Measurements from ENCODE around the gene EMC8.
A peak's percentile ranks its signal among the peaks of the same experiment; 100 is the strongest.

EMC8 gene

GRCh38 chr16:85752511-85753420, 46.6 kb downstream of the EMC8 start:
- Histone ChIP-seq H3K27ac (ENCODE audit: extremely low read depth, low read depth, low read length) (no peak overlapping the region), H3K4me3 (ENCODE audit: low read depth, low read length) (no peak overlapping the region)

GRCh38 chr16:85751698-85752501, 47.4 kb downstream of the EMC8 start:
- no peaks in the 10 kb centered on the region for H3K36me3 ChIP-seq (ENCODE audit: control insufficient read depth in 2 of 2, insufficient read depth in 1 of 2, low read length in 2 of 2)
- TF ChIP-seq ZFP37 (tag by site-specific recombination; IDR thresholded peaks at IDR 0.05) (no peak), ZNF76 (tag by site-specific recombination; IDR thresholded peaks at IDR 0.05; ENCODE audit: borderline replicate concordance, low read depth) (no peak), ZFP41 (tag by site-specific recombination; IDR thresholded peaks at IDR 0.05; ENCODE audit: borderline replicate concordance) (no peak), PATZ1 (tag by site-specific recombination; IDR thresholded peaks at IDR 0.05) (0 out of 2 replicates have a peak, but pooled peaks have one; percentile 21), SCRT1 (tag by site-specific recombination; IDR thresholded peaks at IDR 0.05; ENCODE audit: borderline replicate concordance) (no peak), ZNF248 (tag by site-specific recombination; IDR thresholded peaks at IDR 0.05) (no peak), KLF9 (tag by site-specific recombination; IDR thresholded peaks at IDR 0.05; ENCODE audit: low read depth) (no peak), ZFHX2 (tag by site-specific recombination; conservative IDR thresholded peaks at IDR 0.05) (peak; percentile 48), ZNF544 (tag by site-specific recombination; IDR thresholded peaks at IDR 0.05) (no peak), ZNF660 (tag by site-specific recombination; IDR thresholded peaks at IDR 0.05) (no peak), GLI2 (tag by site-specific recombination; IDR thresholded peaks at IDR 0.05; ENCODE audit: borderline replicate concordance, low read depth) (no peak), SP2 (tag by site-specific recombination; IDR thresholded peaks at IDR 0.05) (no peak; the same call in 1 of the 2 replicates), ZFP69B (tag by site-specific recombination; IDR thresholded peaks at IDR 0.05) (no peak), EGR2 (tag by site-specific recombination; IDR thresholded peaks at IDR 0.05; ENCODE audit: low read depth) (peak; percentile 66; the same call in 1 of the 2 replicates), ZNF629 (tag by site-specific recombination; IDR thresholded peaks at IDR 0.05) (no peak), IKZF3 (tag by site-specific recombination; IDR thresholded peaks at IDR 0.05) (no peak)
- POLR2A ChIA-PET = no interaction called here
- CTCF ChIA-PET = no interaction called here
- peaks cover 5% of the 10 kb centered on the region; the same call in 1 of the 2 replicates for H3K4me1 ChIP-seq (ENCODE audit: control insufficient read depth, insufficient read depth, low read length)
- no peak overlapping the region for H3K27ac ChIP-seq (ENCODE audit: extremely low read depth, low read depth, low read length)
- H3K4me3 ChIP-seq (ENCODE audit: low read depth, low read length) = no peak overlapping the region
- no peaks in the 10 kb centered on the region for H3K9me3 ChIP-seq (ENCODE audit: control insufficient read depth, insufficient read depth, low read depth, low read length)

More at GRCh38 chr16:85752511-85753420, 46.6 kb downstream of the EMC8 start:
- peak; percentile 35; the same call in 1 of the 2 replicates for TF ChIP-seq CTCF (tag by site-specific recombination; IDR thresholded peaks at IDR 0.05)
- TF ChIP-seq ZBTB48 (tag by site-specific recombination; IDR thresholded peaks at IDR 0.05) = no peak
- TF ChIP-seq GLIS1 (tag by site-specific recombination; IDR thresholded peaks at IDR 0.05) = peak; percentile 67
- no peak for TF ChIP-seq ZNF24 (tag by site-specific recombination; IDR thresholded peaks at IDR 0.05)
- peak; percentile 82 for TF ChIP-seq ZNF600 (tag by site-specific recombination; IDR thresholded peaks at IDR 0.05)
- no peaks in the 10 kb centered on the region for H3K36me3 ChIP-seq (ENCODE audit: control insufficient read depth in 2 of 2, insufficient read depth in 1 of 2, low read length in 2 of 2)
- H3K4me1 ChIP-seq (ENCODE audit: control insufficient read depth, insufficient read depth, low read length) = peaks cover 5% of the 10 kb centered on the region; the same call in 1 of the 2 replicates
- ChIA-PET POLR2A (no interaction called here), CTCF (interaction anchor here (0.6 kb wide), 1 partner anchor 238 kb away, joined by 3 read pairs; no protein-coding TSS in a partner anchor)
- H3K9me3 ChIP-seq (ENCODE audit: control insufficient read depth, insufficient read depth, low read depth, low read length) = no peaks in the 10 kb centered on the region

Measured in HEK293 (cell line).